Muscle of back (tissue), 11 donors: ENCODE measurements around the gene CD38. TPM values are rescaled to one million over a fixed set of nuclear protein-coding genes. Genes with fewer than 3 reads are reported as not detected.

Experiments
- DNase-seq, 3 donors: peaks; one replicate each; pipeline versions ENCODE4 v3.0.0 to v3.0.0-alpha.2; 2013
- polyA plus RNA-seq, 10 donors: library from polyadenylated mRNA; unstranded; fragments of 120-200 nt; gene quantifications; one replicate each; pipeline ENCODE4 v1.2.1, GENCODE V29; 2013; ENCODE audit not compliant: insufficient read length in 10 of 10

CD38 gene
- polyA plus RNA-seq, 10 donors = 0.53 to 2.1 (median 1.1) TPM

- no peak for DNase-seq
Measured at GRCh38 chr4:15897577-15897976, 119.4 kb downstream of the CD38 start.

- no peak for DNase-seq
Measured at GRCh38 chr4:15898902-15899301, 120.8 kb downstream of the CD38 start.

GRCh38 chr4:15899511-15899910 lies 121.4 kb downstream of the CD38 start:
- no peak for DNase-seq

DNA sequence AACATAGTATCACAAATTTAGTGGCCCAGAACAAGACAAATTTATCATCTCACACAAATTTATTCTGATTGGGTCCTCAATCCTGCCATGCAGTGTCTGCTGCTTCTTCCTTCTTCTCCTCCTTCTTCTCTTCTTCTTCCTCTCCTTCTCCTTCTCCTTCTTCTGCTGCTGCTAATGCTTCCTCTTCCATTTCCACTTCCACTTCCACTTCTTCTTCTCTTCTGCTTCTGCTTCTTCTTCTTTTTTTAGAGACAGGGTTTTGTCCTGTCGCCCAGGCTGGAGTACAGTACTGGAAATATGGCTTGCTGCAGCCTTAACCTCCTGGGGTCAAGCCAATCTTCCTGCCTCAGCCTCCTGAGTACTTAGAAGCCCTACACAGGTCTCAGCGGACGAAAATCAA lies 122.9 kb downstream of the CD38 start:
- no peak for DNase-seq

DNA sequence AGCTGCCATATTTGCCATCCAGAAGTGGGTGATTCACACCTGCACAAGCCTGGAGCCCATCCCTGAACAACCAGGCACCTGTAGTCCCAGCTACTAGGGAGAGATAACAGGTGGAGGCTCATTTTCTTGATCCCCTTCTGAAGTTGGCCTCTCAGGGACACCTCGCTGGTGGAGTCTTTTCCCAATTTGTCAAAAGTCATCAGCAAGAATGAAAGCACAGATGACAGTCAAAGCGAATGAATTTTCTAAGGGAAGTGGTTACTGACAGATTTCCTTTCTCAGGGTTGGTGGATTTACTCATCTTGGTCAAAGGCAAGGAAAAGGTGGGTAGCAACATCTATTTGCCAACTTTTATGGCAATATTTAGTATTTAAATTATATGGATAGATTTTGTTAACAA lies 123.9 kb downstream of the CD38 start:
- DNase-seq = no peak

- no peak for DNase-seq
Measured at GRCh38 chr4:15902746-15903145, 124.6 kb downstream of the CD38 start.

Other genes starting within 250 kb of the CD38 start
- gene FBXL5, start 123.0 kb upstream of the CD38 start, polyA plus RNA-seq = 10 to 100 TPM; 62.5 to 91.4 (median 73.1) TPM
- 10 to 100 TPM; 27.3 to 37.1 (median 31.4) TPM for gene FAM200B, start 96.5 kb upstream of the CD38 start, polyA plus RNA-seq
- gene BST1, start 75.3 kb upstream of the CD38 start, polyA plus RNA-seq = 1 to 10 TPM; 3.0 to 6.5 (median 4.4) TPM
- under 1 TPM in 4 of 10 donors, not detected in 6; 0.12 to 0.25 (median 0.19) TPM for gene FGFBP1, start 160.4 kb downstream of the CD38 start, polyA plus RNA-seq
- gene FGFBP2, start 184.8 kb downstream of the CD38 start, polyA plus RNA-seq = under 1 TPM in 9 of 10 donors, not detected in 1; 0.23 to 0.80 (median 0.33) TPM